Daoy (cell line): ENCODE measurements around the gene REL. TPM values are rescaled to one million over a fixed set of nuclear protein-coding genes. Genes with fewer than 3 reads are reported as not detected.

Experiments
- DNase-seq: peaks from one replicate; pipeline ENCODE4 v3.0.0-alpha.2; 2015; ENCODE audit warnings: low read depth
- total RNA-seq: library from RNA; depleted of rRNA; stranded (reverse); fragments of >200 nt; shearing (Covaris generic); gene quantifications from 2 replicates; pipeline ENCODE4 v1.2.3, GENCODE V29; 2014

The REL gene
- total RNA-seq, 1 experiment from 2014 or later: 2.7 TPM

DNA sequence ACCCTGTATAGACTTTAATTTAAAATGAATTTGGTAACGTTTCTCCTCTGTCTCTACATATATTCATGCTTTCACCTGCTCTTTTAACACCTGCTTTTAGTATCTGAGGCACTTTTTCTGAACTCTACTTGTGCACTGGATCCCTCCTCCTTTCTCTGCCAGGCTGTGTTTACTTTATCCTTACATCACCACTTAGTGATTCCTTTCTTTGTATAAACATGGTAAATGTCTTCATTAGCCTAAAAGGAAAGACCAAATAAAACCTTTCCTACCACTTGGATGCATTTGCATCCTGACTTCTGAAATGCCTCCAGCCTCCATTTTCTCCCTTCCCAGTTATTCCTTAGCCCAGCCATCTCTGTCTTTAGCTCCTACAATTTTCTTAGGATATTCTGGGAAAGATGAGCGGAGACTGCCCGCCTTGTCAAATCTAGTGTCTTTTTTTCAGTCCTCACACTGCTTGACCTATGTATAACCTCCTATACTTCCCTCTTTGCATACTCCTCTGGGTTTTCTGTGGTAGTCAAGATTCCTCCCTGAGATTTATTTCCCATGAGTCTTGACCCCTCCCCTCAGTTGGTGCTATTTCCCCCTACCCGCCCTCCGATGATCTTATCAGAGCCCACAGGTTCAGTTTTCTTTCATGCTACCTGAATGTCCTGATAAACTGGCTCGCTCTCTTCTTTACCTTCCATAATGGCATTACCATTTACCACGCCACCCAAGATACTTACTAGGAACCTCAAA, 44.8 kb downstream of the REL start:
- DNase-seq: no peak

DNA sequence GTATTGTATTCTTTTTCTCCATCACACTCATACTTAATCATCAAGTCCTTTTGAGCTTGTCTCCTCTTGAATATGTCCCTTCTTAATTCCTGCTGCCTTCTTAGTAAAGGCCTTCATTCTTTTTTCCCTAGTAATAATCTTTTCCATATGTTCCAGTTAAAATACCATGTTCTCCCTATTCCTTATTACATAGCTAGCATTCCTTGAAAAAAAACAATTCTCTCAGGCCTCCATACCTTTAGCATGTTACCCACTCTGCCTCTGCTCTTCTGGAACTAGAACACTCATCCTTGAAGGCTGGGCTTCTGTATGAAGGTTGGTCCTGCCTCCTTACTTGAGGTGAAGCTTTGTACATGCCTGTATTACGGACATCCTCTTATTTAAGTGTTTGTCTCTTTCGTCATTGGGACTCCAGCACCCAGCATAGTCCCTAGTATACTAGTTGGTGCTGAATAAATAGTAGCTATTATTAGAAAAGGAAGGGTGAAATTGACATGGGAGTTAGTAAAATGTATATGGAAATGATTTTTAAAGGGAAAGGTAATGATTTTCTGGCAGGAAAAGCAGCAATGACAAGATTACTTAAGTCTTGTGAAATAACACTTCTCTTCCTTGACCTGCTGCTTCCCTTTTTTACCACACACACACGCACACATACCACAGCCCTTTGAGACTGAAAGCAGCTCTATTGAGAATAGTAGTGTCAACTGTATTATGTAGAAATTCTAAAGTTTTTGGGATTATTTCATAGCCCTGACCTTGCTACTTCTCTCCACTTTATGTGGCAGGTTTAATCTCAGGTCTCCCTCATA, 45.6 kb downstream of the REL start:
- DNase-seq: no peak

DNA sequence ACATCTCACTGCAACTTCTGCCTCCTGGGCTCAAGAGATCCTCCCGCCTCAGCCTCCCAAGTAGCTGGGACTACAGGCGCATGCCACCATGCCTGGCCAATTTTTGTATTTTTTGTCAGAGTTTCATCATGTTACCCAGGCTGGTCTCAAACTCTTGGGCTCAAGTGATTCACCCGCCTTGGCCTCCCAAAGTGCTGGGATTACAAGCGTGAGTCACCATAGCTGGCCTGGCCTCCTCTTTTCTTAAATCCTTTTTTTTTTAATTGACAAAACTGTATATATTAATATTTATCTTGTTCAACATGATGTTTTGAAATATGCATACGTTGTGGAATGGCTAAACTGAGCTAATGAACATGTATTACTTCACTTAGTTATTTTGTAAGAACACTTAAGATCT, 50.7 kb downstream of the REL start:
- peak; percentile 28 for DNase-seq

DNA sequence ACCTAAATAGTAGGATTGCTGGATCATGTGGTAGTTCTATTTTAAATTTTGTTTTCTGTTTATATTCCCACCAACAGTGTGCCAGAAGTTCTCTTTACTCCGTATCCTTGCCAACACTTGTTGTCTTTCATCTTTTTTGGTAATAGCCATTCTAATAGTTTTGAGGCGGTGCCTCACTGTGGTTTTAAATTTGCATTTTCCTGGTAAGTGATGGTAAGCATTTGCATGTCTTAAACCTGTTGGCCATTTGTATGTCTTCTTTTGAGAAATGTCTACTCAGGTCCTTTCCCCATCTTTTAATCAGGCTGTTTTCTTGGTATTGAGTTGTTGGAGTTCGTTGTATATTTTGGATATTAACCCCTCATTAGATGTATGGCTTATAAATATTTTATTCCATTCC, 51.6 kb downstream of the REL start:
- no peak for DNase-seq

DNA sequence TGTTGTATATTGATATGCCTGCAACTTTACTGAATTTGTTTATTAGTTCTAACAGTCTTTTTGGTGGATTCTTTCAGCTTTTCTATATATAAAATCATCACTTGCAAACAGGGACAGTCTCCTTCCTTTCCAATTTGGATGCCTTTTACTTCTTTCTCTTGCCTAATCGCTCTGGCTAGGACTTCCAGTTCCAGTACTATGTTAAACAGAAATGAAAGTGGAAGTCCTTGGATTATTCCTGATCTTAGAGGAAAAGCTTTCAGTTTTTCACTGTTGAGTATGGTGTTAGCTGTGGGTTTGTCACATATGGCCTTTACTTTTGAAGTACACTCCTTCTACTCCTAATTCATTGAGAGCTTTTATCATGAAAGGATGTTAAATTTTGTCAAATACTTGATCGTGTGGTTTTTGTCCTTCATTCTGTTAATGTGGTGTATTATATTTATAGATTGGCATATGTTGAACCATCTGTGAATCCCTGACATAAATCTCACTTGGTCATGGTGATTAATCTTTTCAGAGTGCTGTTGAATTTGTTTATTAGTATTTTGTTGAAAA, 52.9 kb downstream of the REL start:
- DNase-seq: no peak

DNA sequence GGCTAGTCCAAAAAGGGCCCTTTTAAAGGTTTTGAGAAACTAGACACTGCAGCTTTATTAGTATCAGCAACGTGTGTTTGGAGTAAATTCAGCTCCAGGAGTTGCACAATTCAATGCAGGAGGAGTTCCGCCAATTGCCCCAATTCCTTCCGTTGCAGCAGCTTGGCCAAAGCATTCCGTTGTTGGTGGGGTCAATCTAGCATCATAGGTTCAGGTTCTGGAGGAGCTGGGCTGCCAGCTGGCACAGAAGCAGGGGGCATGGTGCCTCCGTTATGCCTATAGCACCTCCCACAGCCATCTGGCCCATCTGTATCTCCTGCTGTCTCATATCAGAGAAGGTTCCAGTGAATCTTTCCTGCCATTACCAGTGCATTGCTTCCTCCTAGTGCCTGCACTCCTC, 55.4 kb downstream of the REL start:
- no peak for DNase-seq

DNA sequence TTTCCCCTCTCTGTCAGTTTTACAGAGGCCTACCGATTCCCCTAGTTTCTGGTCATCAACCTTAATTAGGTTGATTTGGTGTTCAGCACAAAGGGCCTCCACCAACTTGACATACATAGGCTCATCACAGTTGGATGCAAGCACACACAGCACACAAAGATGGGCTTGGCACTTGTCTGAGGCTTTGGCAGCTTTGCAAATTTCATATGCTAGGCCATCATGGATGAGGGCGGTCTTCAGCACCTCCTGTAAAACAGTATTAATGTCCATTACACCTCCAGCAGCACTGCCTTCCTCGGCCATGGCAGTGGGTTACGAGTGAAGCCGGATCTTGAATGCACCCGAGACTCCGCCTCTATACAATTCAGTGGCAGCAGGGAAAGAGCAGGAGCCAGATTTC, 56.9 kb downstream of the REL start:
- DNase-seq: no peak

DNA sequence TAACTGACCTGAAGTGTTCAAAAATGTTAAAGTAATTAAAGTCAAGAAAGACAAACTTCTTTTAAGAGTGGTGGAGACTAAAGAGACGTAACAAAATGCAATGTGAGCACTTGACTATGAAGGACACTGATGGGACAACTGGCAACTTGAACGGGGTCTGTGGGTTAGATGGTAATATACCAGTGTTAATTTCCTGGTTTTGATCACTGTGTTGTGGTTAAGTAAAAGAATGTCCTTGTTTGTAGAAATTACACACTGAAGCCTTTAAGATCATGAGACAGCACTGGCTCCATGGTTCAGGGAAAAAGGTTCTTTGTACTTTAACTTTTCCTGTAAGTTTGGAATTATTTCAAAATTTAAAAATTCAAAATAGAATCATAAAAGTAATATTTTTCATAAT, 58.2 kb downstream of the REL start:
- no peak for DNase-seq

DNA sequence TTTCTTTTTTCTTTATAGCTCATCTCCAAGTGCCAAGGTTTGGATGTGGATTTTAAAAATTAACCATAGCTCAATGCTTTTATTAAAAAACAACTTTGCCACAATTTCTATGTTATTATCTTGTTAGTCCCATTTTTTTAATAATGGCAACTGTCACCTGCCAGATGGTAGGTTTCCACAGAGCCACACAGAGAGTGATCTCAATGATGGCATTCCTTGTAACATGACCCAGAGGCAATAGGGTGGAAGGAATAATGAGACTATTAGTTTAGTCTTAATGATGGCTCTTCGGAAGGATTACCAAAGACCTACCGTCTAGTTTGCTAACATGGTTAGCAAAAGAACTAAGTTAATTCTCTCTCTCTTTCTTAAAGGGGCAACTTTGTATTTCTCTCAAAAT, 64.0 kb downstream of the REL start:
- no peak for DNase-seq

DNA sequence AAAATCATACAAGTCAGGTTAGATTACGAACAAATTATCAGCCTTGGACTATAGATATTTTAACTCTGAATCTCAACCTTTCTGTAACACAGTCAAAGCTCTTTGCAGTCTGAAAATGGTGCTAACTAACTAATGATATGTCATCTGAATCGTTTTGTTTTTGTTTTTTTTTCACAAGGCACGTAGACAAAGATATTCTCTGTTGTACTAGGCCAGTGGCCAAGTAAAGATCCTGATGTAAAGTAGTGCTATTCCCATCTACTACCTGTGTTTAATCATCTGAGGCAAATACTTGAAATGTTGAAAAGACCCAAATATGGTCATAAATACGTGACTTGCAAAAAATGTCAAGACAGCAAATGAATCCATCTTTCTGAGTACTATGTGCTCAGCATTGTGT, 65.7 kb downstream of the REL start:
- DNase-seq: no peak

DNA sequence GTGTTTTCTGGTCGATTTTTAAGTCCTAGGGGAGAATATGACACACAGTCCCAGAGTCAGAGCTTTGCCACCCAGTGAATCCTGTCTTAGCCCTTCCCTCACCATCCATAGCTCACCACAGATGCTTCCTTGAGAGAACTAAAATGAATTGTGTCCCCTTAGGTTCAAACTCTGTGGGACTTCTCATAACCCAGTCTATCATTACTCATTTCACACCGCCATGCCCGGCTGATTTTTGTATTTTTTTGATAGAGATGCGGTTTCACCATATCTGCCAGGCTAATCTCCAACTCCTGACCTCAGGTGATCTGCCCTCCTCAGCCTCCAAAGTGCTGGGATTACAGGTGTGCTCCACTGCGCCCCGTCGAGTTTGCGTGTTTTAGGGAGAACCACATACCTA, 66.8 kb downstream of the REL start:
- no peak for DNase-seq

DNA sequence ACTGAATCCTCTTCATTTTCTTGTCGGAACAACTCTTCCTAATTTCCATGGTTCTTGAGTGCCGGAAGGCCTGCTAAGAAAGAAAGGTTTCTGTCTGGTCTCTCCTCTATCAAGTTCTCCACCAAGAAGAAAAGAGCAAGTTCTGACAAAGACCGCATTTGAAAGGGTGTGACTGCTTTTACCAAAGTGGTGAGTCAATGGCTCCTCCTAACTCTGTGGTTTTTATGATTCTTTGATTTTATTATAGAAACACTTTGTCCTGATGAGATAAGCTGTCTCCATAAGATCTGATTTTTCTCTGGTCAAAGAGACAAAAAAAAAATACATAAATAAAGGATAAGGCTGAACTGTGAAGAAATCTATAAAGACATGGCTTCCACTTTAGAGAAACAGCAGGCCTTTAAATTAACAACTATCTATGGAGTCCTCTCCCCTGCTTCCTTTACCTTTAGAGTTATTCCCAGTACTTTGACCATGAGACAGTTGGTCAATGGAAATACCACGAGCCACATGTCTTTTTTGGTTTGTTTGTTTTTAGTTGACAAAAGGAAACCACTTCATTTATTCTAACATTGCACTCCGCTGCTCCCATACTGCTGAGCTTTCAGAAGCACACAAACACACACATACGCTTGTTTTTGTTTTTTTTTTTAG, 67.7 kb downstream of the REL start:
- peak; percentile 18 for DNase-seq

DNA sequence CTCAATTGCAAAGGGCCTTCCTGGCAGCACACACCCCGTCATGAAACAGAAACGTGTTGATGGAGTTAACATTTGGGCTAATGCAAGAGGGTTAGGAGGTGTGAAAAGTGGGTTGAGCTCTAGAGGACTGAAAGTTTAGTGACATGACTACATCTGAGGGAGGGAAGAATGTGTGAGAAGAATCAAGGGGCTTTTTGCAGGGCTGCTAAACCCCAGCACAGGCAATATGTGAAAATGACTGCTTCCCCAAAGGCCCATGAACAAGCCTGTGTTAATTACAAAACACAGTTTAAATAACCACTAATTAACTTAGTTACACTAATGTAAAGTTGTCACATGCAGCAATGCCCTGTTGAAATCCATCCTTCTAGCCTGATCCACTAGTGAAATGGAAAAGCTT, 72.8 kb downstream of the REL start:
- DNase-seq: no peak

DNA sequence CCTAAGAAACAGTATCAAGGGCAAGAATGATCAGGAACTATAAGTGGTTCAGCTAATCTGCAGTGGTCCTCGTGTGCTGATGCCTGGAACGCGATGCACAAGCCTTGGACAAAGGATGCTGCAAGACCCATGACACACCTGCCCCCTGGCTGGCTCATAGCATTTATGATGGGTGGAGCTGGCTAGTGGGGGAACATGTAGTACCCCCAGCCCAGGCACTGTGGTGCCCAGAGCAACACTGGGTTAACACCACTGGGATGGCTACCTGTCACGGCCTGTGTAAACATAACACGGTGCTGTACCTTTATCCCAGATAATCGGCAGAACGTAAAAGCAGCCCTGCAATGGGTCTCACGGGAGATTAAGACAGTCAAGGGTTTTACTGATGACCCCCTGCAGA, 75.8 kb downstream of the REL start:
- DNase-seq: no peak

DNA sequence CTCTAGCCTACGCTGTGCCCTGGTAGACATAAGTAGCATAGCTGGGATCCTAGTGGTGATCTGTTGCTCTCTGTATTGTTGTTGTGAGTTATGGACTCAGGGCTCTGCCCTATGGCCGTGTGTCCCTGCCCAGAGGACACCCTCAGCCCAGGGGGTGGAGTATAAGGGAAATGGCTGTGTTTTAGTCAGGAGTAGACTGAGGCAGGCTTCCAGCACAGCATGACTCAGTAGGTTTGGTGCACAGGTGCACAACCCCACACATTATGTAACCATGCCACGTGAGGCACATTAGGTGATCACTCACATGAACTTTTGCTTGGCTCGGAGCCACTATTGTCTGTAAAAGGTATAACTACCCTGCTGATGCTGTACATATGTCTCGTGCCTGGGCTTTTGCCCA, 76.3 kb downstream of the REL start:
- no peak for DNase-seq

DNA sequence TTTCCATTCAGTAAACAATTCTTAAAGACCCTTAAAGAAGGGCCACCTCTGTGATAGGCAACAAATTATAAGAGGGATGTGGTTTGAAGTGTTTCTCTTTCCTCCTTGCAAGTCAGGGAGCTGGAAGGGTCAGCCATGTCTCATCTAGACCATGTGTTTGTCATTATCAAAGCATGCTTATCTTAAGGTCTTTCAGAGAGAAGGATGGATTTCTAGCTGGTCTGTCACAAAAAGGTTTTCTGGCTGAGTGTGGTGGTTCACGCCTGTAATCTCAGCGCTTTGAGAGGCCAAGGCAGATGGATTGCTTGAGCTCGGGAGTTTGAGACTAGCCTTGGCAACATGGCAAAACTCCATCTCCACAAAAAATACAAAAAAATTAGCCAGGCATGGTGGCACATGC, 77.0 kb downstream of the REL start:
- peak; percentile 15 for DNase-seq

DNA sequence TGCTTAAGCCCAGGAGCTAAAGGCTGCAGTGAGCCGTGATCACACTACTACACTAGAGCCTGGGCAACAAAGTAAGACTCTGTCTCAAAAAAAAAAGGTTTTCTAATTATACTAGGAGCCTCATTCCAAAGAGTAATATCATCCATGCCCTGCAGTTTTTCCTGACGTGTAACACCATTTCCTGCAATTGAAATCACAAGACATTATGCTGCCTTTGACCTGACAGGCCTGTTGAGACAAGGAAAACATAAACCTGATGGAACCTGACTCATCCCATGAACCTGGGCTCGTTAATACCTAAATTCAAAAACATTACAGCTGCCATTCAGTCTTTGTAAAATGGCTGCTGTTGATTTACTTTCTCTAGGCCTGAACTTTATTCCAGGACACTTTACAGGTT, 77.4 kb downstream of the REL start:
- DNase-seq: peak; percentile 33

DNA sequence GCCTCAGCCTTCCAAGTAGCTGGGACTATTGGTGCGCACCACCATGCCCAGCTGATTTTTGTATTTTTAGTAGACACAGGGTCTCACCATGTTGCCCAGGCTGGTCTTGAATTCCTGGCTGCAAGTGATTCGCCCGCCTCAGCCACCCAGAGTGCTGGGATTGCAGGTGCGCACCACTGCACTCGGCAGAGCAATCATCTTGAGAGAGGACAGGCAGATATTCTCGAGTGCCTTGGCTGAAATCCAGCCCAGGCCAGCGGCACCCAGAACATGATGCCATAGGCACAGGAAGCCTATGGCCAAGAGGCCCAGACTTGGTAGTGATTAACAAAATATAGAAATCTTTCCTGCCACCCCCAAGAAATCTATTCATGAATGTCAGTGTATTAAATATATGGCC, 78.1 kb downstream of the REL start:
- no peak for DNase-seq

DNA sequence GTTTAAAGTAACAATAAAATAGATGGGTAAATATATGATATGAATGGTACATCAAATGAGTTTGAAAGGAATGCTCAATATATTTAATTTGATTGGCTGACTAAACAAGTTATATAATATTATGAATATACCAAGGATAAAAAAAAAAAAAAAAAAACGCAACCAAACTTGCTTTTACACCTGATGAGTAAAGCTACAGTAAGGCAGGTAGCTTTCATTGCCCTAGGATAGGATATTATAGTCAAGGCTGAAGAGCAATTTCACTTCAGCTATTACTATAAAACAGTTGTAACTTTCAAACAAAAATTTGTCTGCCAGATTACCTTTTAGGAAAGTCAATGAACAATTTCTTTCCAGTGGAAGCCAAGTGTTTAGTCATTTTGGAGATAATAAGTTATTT, 79.3 kb downstream of the REL start:
- DNase-seq: no peak

DNA sequence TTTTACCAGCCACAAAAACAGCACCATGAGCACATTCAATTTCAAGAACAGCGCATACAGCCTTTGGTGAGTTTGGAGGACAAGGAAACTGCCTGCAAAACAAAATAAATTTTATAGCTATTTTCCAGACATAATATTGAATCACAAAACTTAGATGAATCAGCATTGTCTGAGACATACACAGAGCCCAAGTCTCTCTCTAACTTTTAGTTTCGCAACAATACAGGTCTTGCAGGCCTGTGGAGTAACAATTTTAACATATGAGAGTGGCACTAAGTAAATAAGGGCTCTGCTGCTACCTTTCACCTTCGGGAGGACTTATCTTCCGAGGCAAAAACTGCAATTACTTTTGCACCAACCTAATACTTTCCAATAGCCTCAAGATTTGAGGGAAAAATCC, 80.1 kb downstream of the REL start:
- no peak for DNase-seq

DNA sequence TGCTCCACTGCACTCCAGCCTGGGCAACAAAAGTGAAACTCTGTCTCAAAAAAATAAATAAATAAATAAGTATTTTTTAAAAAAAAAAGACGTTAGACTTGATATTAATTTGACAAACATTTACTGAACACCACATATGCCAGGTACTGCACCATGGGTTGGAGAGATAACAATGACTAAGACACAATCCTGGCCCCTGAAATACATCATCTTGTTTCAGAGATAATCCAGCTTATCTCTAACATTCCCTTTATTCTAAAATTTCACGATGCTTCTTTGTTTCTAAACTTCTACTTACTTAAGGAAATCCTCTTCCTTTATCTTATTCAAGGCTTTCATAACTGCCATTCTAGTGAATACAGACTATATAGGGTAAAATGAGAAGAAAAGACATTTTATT, 81.2 kb downstream of the REL start:
- DNase-seq: no peak

DNA sequence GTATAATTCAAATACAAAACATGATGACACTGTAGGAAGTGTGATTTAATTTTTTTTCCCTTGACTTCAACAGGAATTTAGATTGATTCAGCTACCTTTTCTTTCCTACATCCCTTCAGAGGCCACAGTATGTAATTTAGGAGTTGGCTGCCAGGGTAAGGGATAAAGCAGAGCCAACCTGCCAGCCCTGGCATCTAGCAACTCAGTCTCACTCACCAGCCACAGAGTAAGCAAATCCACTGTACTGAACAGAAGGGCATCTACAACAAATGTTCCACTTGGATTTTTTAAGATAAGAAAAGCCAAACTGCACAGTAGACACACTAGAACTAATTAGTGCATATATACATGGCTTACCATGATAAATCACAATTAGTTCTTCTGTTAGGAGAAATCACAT, 81.8 kb downstream of the REL start:
- DNase-seq: no peak
